Measurements from ENCODE around the gene AXIN2. TPM values are rescaled to one million over a fixed set of nuclear protein-coding genes. Genes with fewer than 3 reads are reported as not detected.
A peak's percentile ranks its signal among the peaks of the same experiment; 100 is the strongest.
"Not testable (repeated sequence)": the region's sequence is repeated elsewhere in the genome, so short reads cannot be mapped to it uniquely, and the experiment has no call there.

Gene AXIN2
- total RNA-seq, 1 experiment from 2014 or later = 4.2 TPM

GRCh38 chr17:65532101-65532890, 29.2 kb downstream of the AXIN2 start:
- H3K4me1 ChIP-seq (replicated peaks) = no peaks in the 10 kb centered on the region
- no peak overlapping the region for H3K4me3 ChIP-seq
- H3K27ac ChIP-seq = no peak overlapping the region
- no peak for DNase-seq (ENCODE audit: low read depth in 1 of 2, low spot score in 2 of 2)
- H3K36me3 ChIP-seq = peaks cover 32% of the 10 kb centered on the region
- H3K9me3 ChIP-seq (replicated peaks) = no peaks in the 10 kb centered on the region
- H3K27me3 ChIP-seq (replicated peaks) = no peaks in the 10 kb centered on the region

GRCh38 chr17:65531256-65532100, 30.0 kb downstream of the AXIN2 start:
- peaks cover 26% of the 10 kb centered on the region for H3K36me3 ChIP-seq
- H3K9me3 ChIP-seq (replicated peaks) = no peaks in the 10 kb centered on the region
- no peak overlapping the region for H3K4me3 ChIP-seq
- H3K27me3 ChIP-seq (replicated peaks) = no peaks in the 10 kb centered on the region
- no peaks in the 10 kb centered on the region for H3K4me1 ChIP-seq (replicated peaks)
- DNase-seq (ENCODE audit: low read depth in 1 of 2, low spot score in 2 of 2) = no peak
- H3K27ac ChIP-seq = no peak overlapping the region

- no peak overlapping the region for H3K4me3 ChIP-seq
- peaks cover 22% of the 10 kb centered on the region for H3K36me3 ChIP-seq
- H3K27me3 ChIP-seq (replicated peaks) = no peaks in the 10 kb centered on the region
- no peak for DNase-seq (ENCODE audit: low read depth in 1 of 2, low spot score in 2 of 2)
- H3K9me3 ChIP-seq (replicated peaks) = no peaks in the 10 kb centered on the region
- no peak overlapping the region for H3K27ac ChIP-seq
- H3K4me1 ChIP-seq (replicated peaks) = no peaks in the 10 kb centered on the region
Measured at GRCh38 chr17:65530523-65531255, 30.8 kb downstream of the AXIN2 start.

GRCh38 chr17:65529761-65530522, 31.5 kb downstream of the AXIN2 start:
- H3K9me3 ChIP-seq (replicated peaks) = no peaks in the 10 kb centered on the region
- H3K27ac ChIP-seq = no peak overlapping the region
- no peaks in the 10 kb centered on the region for H3K4me1 ChIP-seq (replicated peaks)
- DNase-seq (ENCODE audit: low read depth in 1 of 2, low spot score in 2 of 2) = no peak
- no peak overlapping the region for H3K4me3 ChIP-seq
- peaks cover 22% of the 10 kb centered on the region for H3K36me3 ChIP-seq
- no peaks in the 10 kb centered on the region for H3K27me3 ChIP-seq (replicated peaks)

- H3K27me3 ChIP-seq (replicated peaks) = no peaks in the 10 kb centered on the region
- H3K4me3 ChIP-seq = no peak overlapping the region
- no peaks in the 10 kb centered on the region for H3K4me1 ChIP-seq (replicated peaks)
- no peaks in the 10 kb centered on the region for H3K9me3 ChIP-seq (replicated peaks)
- peaks cover 18% of the 10 kb centered on the region for H3K36me3 ChIP-seq
- H3K27ac ChIP-seq = no peak overlapping the region
- no peak for DNase-seq (ENCODE audit: low read depth in 1 of 2, low spot score in 2 of 2)
Measured at GRCh38 chr17:65529040-65529633, 32.3 kb downstream of the AXIN2 start.

GRCh38 chr17:65527857-65528591, 33.4 kb downstream of the AXIN2 start:
- Histone ChIP-seq H3K4me3 (no peak overlapping the region), H3K36me3 (peaks cover 10% of the 10 kb centered on the region), H3K4me1 (replicated peaks) (peaks cover 7% of the 10 kb centered on the region), H3K27me3 (replicated peaks) (no peaks in the 10 kb centered on the region), H3K9me3 (replicated peaks) (no peaks in the 10 kb centered on the region), H3K27ac (no peak overlapping the region)
- no peak for DNase-seq (ENCODE audit: low read depth in 1 of 2, low spot score in 2 of 2)

GRCh38 chr17:65527381-65527780, 34.1 kb downstream of the AXIN2 start:
- Histone ChIP-seq H3K4me3 (no peak overlapping the region), H3K36me3 (peaks cover 4% of the 10 kb centered on the region; the same call in 1 of the 2 replicates)

GRCh38 chr17:65526854-65527253, 34.6 kb downstream of the AXIN2 start:
- H3K4me3 ChIP-seq; H3K36me3 ChIP-seq; H3K27me3 ChIP-seq (replicated peaks); H3K27ac ChIP-seq; H3K9me3 ChIP-seq (replicated peaks); H3K4me1 ChIP-seq (replicated peaks); DNase-seq (ENCODE audit: low read depth in 1 of 2, low spot score in 2 of 2): not testable (repeated sequence)

More at GRCh38 chr17:65527381-65527780, 34.1 kb downstream of the AXIN2 start:
- no peak for DNase-seq (ENCODE audit: low read depth in 1 of 2, low spot score in 2 of 2)
- no peaks in the 10 kb centered on the region for H3K9me3 ChIP-seq (replicated peaks)
- no peak overlapping the region for H3K27ac ChIP-seq
- no peaks in the 10 kb centered on the region for H3K27me3 ChIP-seq (replicated peaks)
- H3K4me1 ChIP-seq (replicated peaks) = peaks cover 7% of the 10 kb centered on the region

- Histone ChIP-seq H3K4me3 (no peak overlapping the region), H3K27ac (no peak overlapping the region), H3K4me1 (replicated peaks) (peaks cover 7% of the 10 kb centered on the region), H3K36me3 (peaks cover 4% of the 10 kb centered on the region; the same call in 1 of the 2 replicates), H3K9me3 (replicated peaks) (no peaks in the 10 kb centered on the region), H3K27me3 (replicated peaks) (no peaks in the 10 kb centered on the region)
- no peak for DNase-seq (ENCODE audit: low read depth in 1 of 2, low spot score in 2 of 2)
Measured at GRCh38 chr17:65523853-65524664, 37.4 kb downstream of the AXIN2 start.

- peak in 1 of 2 experiments; percentile 32 for DNase-seq (ENCODE audit: low read depth in 1 of 2, low spot score in 2 of 2)
- Histone ChIP-seq H3K36me3 (no peaks in the 10 kb centered on the region), H3K27me3 (replicated peaks) (no peaks in the 10 kb centered on the region), H3K9me3 (replicated peaks) (no peaks in the 10 kb centered on the region), H3K4me3 (no peak overlapping the region), H3K27ac (no peak overlapping the region), H3K4me1 (replicated peaks) (peaks cover 7% of the 10 kb centered on the region)
Measured at GRCh38 chr17:65523411-65523810, 38.0 kb downstream of the AXIN2 start.

GRCh38 chr17:65522751-65523404, 38.6 kb downstream of the AXIN2 start:
- no peak overlapping the region for H3K27ac ChIP-seq
- no peak overlapping the region for H3K4me3 ChIP-seq
- no peaks in the 10 kb centered on the region for H3K36me3 ChIP-seq
- no peak for DNase-seq (ENCODE audit: low read depth in 1 of 2, low spot score in 2 of 2)
- peaks cover 7% of the 10 kb centered on the region for H3K4me1 ChIP-seq (replicated peaks)
- no peaks in the 10 kb centered on the region for H3K27me3 ChIP-seq (replicated peaks)
- H3K9me3 ChIP-seq (replicated peaks) = no peaks in the 10 kb centered on the region

All from SJSA1 (cell line).